SK-N-SH treated with all-trans-retinoic acid at 6 μM for 48 hours (cell line): Measurements from ENCODE around the gene CYB5RL.

Experiments
- ARNTL ChIP-seq: fragments of 450-650 bp; formaldehyde crosslinking; IDR thresholded peaks from 2 replicates; pipeline ENCODE4 v1.5.0; 2020; ENCODE audit warnings: low read depth, mild to moderate bottlenecking, moderate library complexity, borderline replicate concordance
- BACH2 ChIP-seq: fragments of 250-450 bp; sonication (Bioruptor Pico); IDR thresholded peaks from 2 replicates; pipeline ENCODE4 v1.9.0; 2021; ENCODE audit warnings: mild to moderate bottlenecking, borderline replicate concordance
- ESRRG ChIP-seq: fragments of 250-450 bp; sonication (Bioruptor Pico); IDR thresholded peaks from 2 replicates; pipeline ENCODE4 v1.6.1; 2021; ENCODE audit warnings: mild to moderate bottlenecking
- GLIS3 ChIP-seq: fragments of 250-450 bp; sonication (Bioruptor Pico); IDR thresholded peaks from 2 replicates; pipeline ENCODE4 v1.5.0; 2020; ENCODE audit warnings: mild to moderate bottlenecking, moderate library complexity
- PPARA ChIP-seq: fragments of 250-450 bp; sonication (Bioruptor Pico); IDR thresholded peaks from 2 replicates; pipeline ENCODE4 v1.5.0; 2020; ENCODE audit warnings: mild to moderate bottlenecking, borderline replicate concordance
- RARB ChIP-seq: fragments of 250-450 bp; sonication (Bioruptor Pico); IDR thresholded peaks from 2 replicates; pipeline ENCODE4 v1.8.0; 2021; ENCODE audit warnings: mild to moderate bottlenecking, moderate library complexity
- SNAI2 ChIP-seq: fragments of 250-450 bp; sonication (Bioruptor Pico); IDR thresholded peaks from 2 replicates; pipeline ENCODE4 v1.5.0; 2020; ENCODE audit warnings: mild to moderate bottlenecking, moderate library complexity
- TCF4 ChIP-seq: fragments of 250-450 bp; sonication (Bioruptor Pico); IDR thresholded peaks from 2 replicates; pipeline ENCODE4 v1.8.0; 2021; ENCODE audit warnings: mild to moderate bottlenecking, moderate library complexity, borderline replicate concordance
- TOX ChIP-seq: fragments of 250-450 bp; sonication (Bioruptor Pico); IDR thresholded peaks from 2 replicates; pipeline ENCODE4 v1.8.0; 2021; ENCODE audit warnings: mild to moderate bottlenecking, moderate library complexity, borderline replicate concordance
- TSHZ2 ChIP-seq: fragments of 250-450 bp; sonication (Bioruptor Pico); IDR thresholded peaks from 2 replicates; pipeline ENCODE4 v1.5.0; 2020; ENCODE audit warnings: mild to moderate bottlenecking, moderate library complexity
- ZFP3 ChIP-seq: fragments of 250-450 bp; sonication (Bioruptor Pico); IDR thresholded peaks from 2 replicates; pipeline ENCODE4 v1.5.0; 2020; ENCODE audit warnings: mild to moderate bottlenecking, moderate library complexity
- ZNF70 ChIP-seq: fragments of 450-650 bp; formaldehyde crosslinking; IDR thresholded peaks from 2 replicates; pipeline ENCODE4 v1.5.0; 2020; ENCODE audit warnings: mild to moderate bottlenecking, moderate library complexity
- TF ChIP-seq, protein P1 (sequence below): fragments of 250-450 bp; sonication (Bioruptor Pico); IDR thresholded peaks from 2 replicates; pipeline ENCODE4 v1.8.0; 2020; ENCODE audit warnings: mild to moderate bottlenecking, moderate library complexity, borderline replicate concordance
- TF ChIP-seq, protein P2 (sequence below): fragments of 250-450 bp; sonication (Bioruptor Pico); IDR thresholded peaks from 2 replicates; pipeline ENCODE4 v1.5.1; 2020; ENCODE audit warnings: low read depth, mild to moderate bottlenecking, moderate library complexity

- no peak for TF ChIP-seq TCF4 (CRISPR knock-in tag)
- TF ChIP-seq ARNTL (CRISPR knock-in tag), result no peak
- TF ChIP-seq, protein P1, sequence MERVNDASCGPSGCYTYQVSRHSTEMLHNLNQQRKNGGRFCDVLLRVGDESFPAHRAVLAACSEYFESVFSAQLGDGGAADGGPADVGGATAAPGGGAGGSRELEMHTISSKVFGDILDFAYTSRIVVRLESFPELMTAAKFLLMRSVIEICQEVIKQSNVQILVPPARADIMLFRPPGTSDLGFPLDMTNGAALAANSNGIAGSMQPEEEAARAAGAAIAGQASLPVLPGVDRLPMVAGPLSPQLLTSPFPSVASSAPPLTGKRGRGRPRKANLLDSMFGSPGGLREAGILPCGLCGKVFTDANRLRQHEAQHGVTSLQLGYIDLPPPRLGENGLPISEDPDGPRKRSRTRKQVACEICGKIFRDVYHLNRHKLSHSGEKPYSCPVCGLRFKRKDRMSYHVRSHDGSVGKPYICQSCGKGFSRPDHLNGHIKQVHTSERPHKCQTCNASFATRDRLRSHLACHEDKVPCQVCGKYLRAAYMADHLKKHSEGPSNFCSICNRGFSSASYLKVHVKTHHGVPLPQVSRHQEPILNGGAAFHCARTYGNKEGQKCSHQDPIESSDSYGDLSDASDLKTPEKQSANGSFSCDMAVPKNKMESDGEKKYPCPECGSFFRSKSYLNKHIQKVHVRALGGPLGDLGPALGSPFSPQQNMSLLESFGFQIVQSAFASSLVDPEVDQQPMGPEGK (CRISPR knock-in tag), result no peak
- TF ChIP-seq PPARA (CRISPR knock-in tag), result no peak
- no peak for TF ChIP-seq RARB (CRISPR knock-in tag)
- no peak for TF ChIP-seq TSHZ2
- TF ChIP-seq ZNF70 (CRISPR knock-in tag), result no peak
- no peak for TF ChIP-seq GLIS3 (CRISPR knock-in tag)
- no peak for TF ChIP-seq BACH2 (CRISPR knock-in tag)
- no peak for TF ChIP-seq SNAI2 (CRISPR knock-in tag)
- TF ChIP-seq, protein P2, sequence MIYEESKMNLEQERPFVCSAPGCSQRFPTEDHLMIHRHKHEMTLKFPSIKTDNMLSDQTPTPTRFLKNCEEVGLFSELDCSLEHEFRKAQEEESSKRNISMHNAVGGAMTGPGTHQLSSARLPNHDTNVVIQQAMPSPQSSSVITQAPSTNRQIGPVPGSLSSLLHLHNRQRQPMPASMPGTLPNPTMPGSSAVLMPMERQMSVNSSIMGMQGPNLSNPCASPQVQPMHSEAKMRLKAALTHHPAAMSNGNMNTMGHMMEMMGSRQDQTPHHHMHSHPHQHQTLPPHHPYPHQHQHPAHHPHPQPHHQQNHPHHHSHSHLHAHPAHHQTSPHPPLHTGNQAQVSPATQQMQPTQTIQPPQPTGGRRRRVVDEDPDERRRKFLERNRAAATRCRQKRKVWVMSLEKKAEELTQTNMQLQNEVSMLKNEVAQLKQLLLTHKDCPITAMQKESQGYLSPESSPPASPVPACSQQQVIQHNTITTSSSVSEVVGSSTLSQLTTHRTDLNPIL (CRISPR knock-in tag), result no peak
- TF ChIP-seq ZFP3 (CRISPR knock-in tag), result no peak
- TF ChIP-seq ESRRG, result no peak
- no peak for TF ChIP-seq TOX (CRISPR knock-in tag)
Observed at GRCh38 chr1:54239035-54239383, 39.2 kb upstream of the CYB5RL start.
